GM13976 (cell line): Measurements from ENCODE around the gene PPM1D.
"Not testable (repeated sequence)": the region's sequence is repeated elsewhere in the genome, so short reads cannot be mapped to it uniquely, and the experiment has no call there.

Source experiments
- DNase-seq: peaks from one replicate; pipeline ENCODE4 v3.0.0; 2012; ENCODE audit warnings: low spot score
- CTCF ChIP-seq: IDR thresholded peaks from 2 replicates; pipeline ENCODE4 v1.5.1; 2012; ENCODE audit warnings: borderline replicate concordance, mild to moderate bottlenecking; ENCODE audit not compliant: insufficient read depth; ENCODE audit errors: extremely low read depth, missing control alignments, control extremely low read depth
- in situ Hi-C: fragments of 300-500 bp; cut with MboI; formaldehyde crosslinking; loops from one replicate; pipeline ENCODE4 v1.12.0; 2022; ENCODE audit warnings: low sequenced_read_pairs, mixed read lengths, inconsistent platforms; ENCODE audit not compliant: unreplicated experiment

PPM1D gene

GRCh38 chr17:60579551-60579950, 20.4 kb upstream of the PPM1D start:
- in situ Hi-C loops: no loop called here
- no peak for TF ChIP-seq CTCF

GRCh38 chr17:60583008-60583407, 17.0 kb upstream of the PPM1D start:
- no peak for TF ChIP-seq CTCF
- in situ Hi-C loops: no loop called here
- no peak for DNase-seq

More at GRCh38 chr17:60579551-60579950, 20.4 kb upstream of the PPM1D start:
- no peak for DNase-seq

GRCh38 chr17:60585887-60586286, 14.1 kb upstream of the PPM1D start:
- no peak for DNase-seq
- TF ChIP-seq CTCF: no peak
- in situ Hi-C loops: no loop called here

GRCh38 chr17:60586288-60586974, 13.6 kb upstream of the PPM1D start:
- peak; percentile 27 for TF ChIP-seq CTCF
- DNase-seq: no peak
- in situ Hi-C loops: no loop called here

GRCh38 chr17:60590070-60590469, 9.9 kb upstream of the PPM1D start:
- in situ Hi-C loops: no loop called here
- no peak for TF ChIP-seq CTCF
- DNase-seq: no peak

GRCh38 chr17:60592750-60593149, 7.2 kb upstream of the PPM1D start:
- DNase-seq: no peak
- in situ Hi-C loops: no loop called here
- TF ChIP-seq CTCF: no peak

GRCh38 chr17:60593441-60594036, 6.5 kb upstream of the PPM1D start:
- in situ Hi-C loops, DNase-seq: not testable (repeated sequence)

GRCh38 chr17:60594170-60594569, 5.8 kb upstream of the PPM1D start:
- in situ Hi-C loops, DNase-seq: not testable (repeated sequence)
